PC-3 (cell line): Measurements from ENCODE around the gene ZNF213. TPM values are rescaled to one million over a fixed set of nuclear protein-coding genes. Genes with fewer than 3 reads are reported as not detected.

Source experiments
- ATAC-seq: fragments of 200-7000 bp; cut with Tn5 transposase; 2 replicates; pipeline ENCODE4 v1.9.1; 2020; ENCODE audit warnings: mild to moderate bottlenecking, moderate library complexity
- BruUV-seq: library from RNA; stranded (reverse); fragments of 400-500 nt; replicated peaks from 2 replicates; lab custom pipeline; 2021; lab: Mats Ljungman, UMichigan
- CTCF ChIA-PET: fragments of 300-600 bp; sonication (Branson Sonifier 250); formaldehyde crosslinking; loops from one replicate; lab custom pipeline; 2022; ENCODE audit warnings: antibody characterized with exemption; lab: Charles Lee
- POLR2A ChIA-PET: fragments of 300-600 bp; sonication (Branson Sonifier 250); formaldehyde crosslinking; loops from one replicate; lab custom pipeline; 2022; ENCODE audit warnings: antibody characterized with exemption; ENCODE audit not compliant: unreplicated experiment; lab: Charles Lee
- DNase-seq: peaks from one replicate; pipeline ENCODE4 v3.0.0-alpha.2; 2015
- H2AFZ ChIP-seq: fragments of 300-600 bp; sonication (generic); 2 replicates; pipeline ENCODE4 v1.6.0; 2016; ENCODE audit warnings: antibody characterized with exemption, low read length
- H3F3A ChIP-seq: fragments of 300-600 bp; sonication (generic); one replicate; pipeline ENCODE4 v1.6.0; 2017; ENCODE audit warnings: antibody characterized with exemption, low read length, control low read depth, mild to moderate bottlenecking; ENCODE audit not compliant: unreplicated experiment
- H3K27ac ChIP-seq: fragments of 300-600 bp; sonication (generic); 2 replicates; pipeline ENCODE4 v1.5.1; 2016; ENCODE audit warnings: mild to moderate bottlenecking, low read length
- H3K27me3 ChIP-seq: fragments of 300-600 bp; sonication (generic); 2 replicates; pipeline ENCODE4 v1.6.1; 2016; ENCODE audit warnings: low read length, mixed read lengths
- H3K36me3 ChIP-seq: fragments of 300-600 bp; sonication (generic); 2 replicates; pipeline ENCODE4 v1.6.1; 2016; ENCODE audit warnings: low read depth, mixed run types, low read length, mixed read lengths
- H3K4me1 ChIP-seq: fragments of 300-600 bp; sonication (generic); 2 replicates; pipeline ENCODE4 v1.5.1; 2016; ENCODE audit warnings: low read length; ENCODE audit not compliant: insufficient read depth
- H3K4me2 ChIP-seq: fragments of 300-600 bp; sonication (generic); 2 replicates; pipeline ENCODE4 v1.6.0; 2016; ENCODE audit warnings: low read length
- H3K4me3 ChIP-seq: fragments of 300-600 bp; sonication (generic); 2 replicates; pipeline ENCODE4 v1.5.1; 2016; ENCODE audit warnings: mild to moderate bottlenecking, low read length, mixed read lengths
- H3K79me2 ChIP-seq: fragments of 300-600 bp; sonication (generic); 2 replicates; pipeline ENCODE4 v1.6.1; 2017; ENCODE audit warnings: low read length, mixed read lengths
- H3K9ac ChIP-seq: fragments of 300-600 bp; sonication (generic); 2 replicates; pipeline ENCODE4 v1.6.0; 2016; ENCODE audit warnings: mild to moderate bottlenecking, low read length
- H3K9me2 ChIP-seq: fragments of 300-600 bp; sonication (generic); replicated peaks from 2 replicates; pipeline ENCODE4 v1.6.1; 2016; ENCODE audit warnings: mixed run types, low read length, mixed read lengths
- H3K9me3 ChIP-seq: fragments of 300-600 bp; sonication (generic); 2 replicates; pipeline ENCODE4 v1.6.1; 2016; ENCODE audit warnings: low read length, mixed read lengths
- H4K20me1 ChIP-seq: fragments of 300-600 bp; sonication (generic); 2 replicates; pipeline ENCODE4 v1.6.1; 2016; ENCODE audit warnings: low read length, mixed read lengths
- CTCF ChIP-seq: fragments of 300-600 bp; sonication (generic); conservative IDR thresholded peaks from 2 replicates; pipeline ENCODE4 v1.5.1; 2017; ENCODE audit warnings: antibody characterized with exemption, low read depth, mild to moderate bottlenecking, low read length
- EZH2 ChIP-seq: fragments of 300-600 bp; sonication (generic); IDR thresholded peaks from one replicate; pipeline ENCODE4 v1.6.1; 2017; ENCODE audit warnings: antibody characterized with exemption, mild to moderate bottlenecking, low read length; ENCODE audit not compliant: unreplicated experiment
- EZH2phosphoT487 ChIP-seq: fragments of 300-600 bp; sonication (generic); IDR thresholded peaks from 2 replicates; pipeline ENCODE4 v1.6.1; 2018; ENCODE audit warnings: mild to moderate bottlenecking, antibody characterized with exemption, low read length, borderline replicate concordance
- intact Hi-C: fragments of 100-400 bp; cut with micrococcal nuclease; formaldehyde crosslinking; loops from 2 replicates; pipeline ENCODE4 v1.9.0; 2023
- total RNA-seq: library from RNA; depleted of rRNA; stranded (reverse); fragments of >200 nt; gene quantifications from 2 replicates; pipeline ENCODE4 v1.2.3, GENCODE V29; 2014

ZNF213 gene
- total RNA-seq, 1 experiment from 2014 or later = 3.6 TPM

GRCh38 chr16:3095869-3096268 lies 39.0 kb upstream of the ZNF213 start:
- Histone ChIP-seq H3K27ac (no peak overlapping the region), H3K27me3 (no peaks in the 10 kb centered on the region), H2AFZ (no peak overlapping the region), H3F3A (no peaks in the 10 kb centered on the region), H3K9ac (no peak overlapping the region), H3K4me1 (0 out of 2 replicates have a peak, but pooled peaks cover 4% of the 10 kb centered on the region), H4K20me1 (no peaks in the 10 kb centered on the region), H3K36me3 (no peaks in the 10 kb centered on the region), H3K79me2 (no peaks in the 10 kb centered on the region), H3K9me2 (no peaks in the 10 kb centered on the region), H3K9me3 (no peaks in the 10 kb centered on the region), H3K4me2 (no peak overlapping the region), H3K4me3 (no peak overlapping the region)
- ATAC-seq = 0 out of 2 replicates have a peak, but pooled peaks have one; percentile 30
- intact Hi-C loops = no loop called here
- BruUV-seq = no TSS peak
- CTCF ChIA-PET = no interaction called here
- POLR2A ChIA-PET = no interaction called here
- TF ChIP-seq EZH2 = no peak
- no peak for TF ChIP-seq EZH2phosphoT487
- TF ChIP-seq CTCF = peak; percentile 33; the same call in 1 of the 2 replicates
- peak; percentile 18 for DNase-seq

- Histone ChIP-seq H3K9me3 (no peaks in the 10 kb centered on the region), H3K36me3 (no peaks in the 10 kb centered on the region), H3K4me1 (0 out of 2 replicates have a peak, but pooled peaks cover 4% of the 10 kb centered on the region), H3K27me3 (no peaks in the 10 kb centered on the region), H2AFZ (no peak overlapping the region), H3K27ac (no peak overlapping the region), H3K9ac (no peak overlapping the region), H3K9me2 (no peaks in the 10 kb centered on the region), H3F3A (no peaks in the 10 kb centered on the region), H3K4me2 (no peak overlapping the region), H3K4me3 (no peak overlapping the region), H3K79me2 (no peaks in the 10 kb centered on the region), H4K20me1 (no peaks in the 10 kb centered on the region)
- ATAC-seq = no peak
- CTCF ChIA-PET = no interaction called here
- POLR2A ChIA-PET = no interaction called here
- no TSS peak for BruUV-seq
- intact Hi-C loops = no loop called here
- no peak for DNase-seq
- TF ChIP-seq CTCF = no peak
- no peak for TF ChIP-seq EZH2phosphoT487
- no peak for TF ChIP-seq EZH2
Measured at GRCh38 chr16:3096362-3096761, 38.5 kb upstream of the ZNF213 start.

GRCh38 chr16:3097266-3097665 lies 37.6 kb upstream of the ZNF213 start:
- no peak overlapping the region for H3K27ac ChIP-seq
- no peaks in the 10 kb centered on the region for H3K27me3 ChIP-seq
- TF ChIP-seq EZH2phosphoT487 (no peak), CTCF (no peak), EZH2 (no peak)
- POLR2A ChIA-PET = no interaction called here
- H3F3A ChIP-seq = no peaks in the 10 kb centered on the region
- H3K79me2 ChIP-seq = no peaks in the 10 kb centered on the region
- BruUV-seq = no TSS peak
- H3K4me1 ChIP-seq = 0 out of 2 replicates have a peak, but pooled peaks cover 4% of the 10 kb centered on the region
- no peak for DNase-seq
- no peak overlapping the region for H3K4me2 ChIP-seq
- no peaks in the 10 kb centered on the region for H3K9me2 ChIP-seq
- CTCF ChIA-PET = no interaction called here
- H2AFZ ChIP-seq = no peak overlapping the region
- no peak overlapping the region for H3K9ac ChIP-seq
- no peaks in the 10 kb centered on the region for H4K20me1 ChIP-seq
- intact Hi-C loops = no loop called here
- no peaks in the 10 kb centered on the region for H3K36me3 ChIP-seq
- H3K4me3 ChIP-seq = no peak overlapping the region
- ATAC-seq = no peak
- no peaks in the 10 kb centered on the region for H3K9me3 ChIP-seq
